GM21526 (cell line): ENCODE results near the gene IGFBP6.

Experiments used
- ATAC-seq: cut with Tn5 transposase; IDR thresholded peaks from one replicate; pipeline ENCODE4 v1.9.1; 2021; ENCODE audit warnings: moderate library complexity; ENCODE audit not compliant: unreplicated experiment, low FRiP score

IGFBP6 gene, protein sequence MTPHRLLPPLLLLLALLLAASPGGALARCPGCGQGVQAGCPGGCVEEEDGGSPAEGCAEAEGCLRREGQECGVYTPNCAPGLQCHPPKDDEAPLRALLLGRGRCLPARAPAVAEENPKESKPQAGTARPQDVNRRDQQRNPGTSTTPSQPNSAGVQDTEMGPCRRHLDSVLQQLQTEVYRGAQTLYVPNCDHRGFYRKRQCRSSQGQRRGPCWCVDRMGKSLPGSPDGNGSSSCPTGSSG

DNA sequence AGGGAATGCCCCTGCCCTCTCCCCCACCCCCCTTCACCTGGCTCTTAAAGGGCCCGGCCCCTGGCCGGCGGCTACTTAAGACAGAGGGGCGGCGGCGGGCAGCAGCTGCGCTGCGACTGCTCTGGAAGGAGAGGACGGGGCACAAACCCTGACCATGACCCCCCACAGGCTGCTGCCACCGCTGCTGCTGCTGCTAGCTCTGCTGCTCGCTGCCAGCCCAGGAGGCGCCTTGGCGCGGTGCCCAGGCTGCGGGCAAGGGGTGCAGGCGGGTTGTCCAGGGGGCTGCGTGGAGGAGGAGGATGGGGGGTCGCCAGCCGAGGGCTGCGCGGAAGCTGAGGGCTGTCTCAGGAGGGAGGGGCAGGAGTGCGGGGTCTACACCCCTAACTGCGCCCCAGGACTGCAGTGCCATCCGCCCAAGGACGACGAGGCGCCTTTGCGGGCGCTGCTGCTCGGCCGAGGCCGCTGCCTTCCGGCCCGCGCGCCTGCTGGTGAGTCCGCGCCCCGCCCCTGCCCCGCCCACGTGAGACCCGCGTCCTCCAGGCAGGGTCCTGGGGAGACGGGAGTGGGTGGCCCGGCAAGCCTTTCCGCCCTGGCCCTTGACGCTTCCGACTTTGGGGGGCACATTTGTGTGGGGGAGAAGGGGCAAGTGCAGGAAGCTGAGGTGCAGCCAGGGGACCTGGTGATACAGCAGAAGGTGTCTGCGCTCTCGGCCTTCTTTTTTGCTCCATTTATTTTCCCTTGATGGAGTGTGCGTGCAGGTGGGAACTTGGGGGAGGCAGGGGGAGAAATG, at the start of gene IGFBP6:
Gene IGFBP6, plus strand, starts transcription at position 104 of the 790 bp plus-strand sequence. Its CDS starts 51 bp downstream, at position 155.
- no peak for ATAC-seq

DNA sequence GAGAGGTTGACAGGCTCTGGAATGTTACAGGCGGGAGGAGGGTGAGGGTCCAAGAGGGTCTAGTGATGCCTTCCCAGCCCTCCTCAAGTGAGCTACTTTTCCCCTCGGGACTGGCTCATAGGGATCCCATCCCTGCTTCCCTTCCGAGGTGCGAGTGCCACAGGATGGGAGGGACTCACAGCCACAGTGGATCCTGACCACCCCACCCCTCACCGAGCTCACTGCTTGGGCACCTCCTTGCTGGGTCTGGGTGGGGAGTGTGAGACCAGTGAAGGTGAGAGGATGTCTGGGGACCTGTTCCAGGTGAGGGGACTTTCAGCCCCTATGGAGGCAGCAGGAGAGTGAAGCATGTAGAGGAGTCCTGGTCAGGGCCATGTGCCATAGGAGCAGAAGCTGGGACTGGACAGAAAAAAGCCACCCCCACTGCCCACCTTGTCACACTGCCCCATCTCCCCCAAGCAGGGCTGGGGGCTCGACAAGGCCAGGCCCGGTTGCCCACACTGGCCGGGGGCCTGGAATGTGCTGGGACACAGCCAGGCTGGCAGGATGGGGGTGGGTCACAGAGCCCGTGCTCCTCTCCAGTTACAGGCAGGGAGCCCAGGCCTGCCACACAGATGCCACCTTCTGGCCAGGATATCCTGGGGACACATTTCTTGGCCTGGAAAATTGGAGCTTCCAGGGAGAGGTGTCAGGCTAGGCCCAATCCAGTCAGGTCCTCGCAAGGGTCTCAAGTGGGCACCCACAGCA, 49.3 kb upstream of the IGFBP6 start:
- ATAC-seq, result no peak

DNA sequence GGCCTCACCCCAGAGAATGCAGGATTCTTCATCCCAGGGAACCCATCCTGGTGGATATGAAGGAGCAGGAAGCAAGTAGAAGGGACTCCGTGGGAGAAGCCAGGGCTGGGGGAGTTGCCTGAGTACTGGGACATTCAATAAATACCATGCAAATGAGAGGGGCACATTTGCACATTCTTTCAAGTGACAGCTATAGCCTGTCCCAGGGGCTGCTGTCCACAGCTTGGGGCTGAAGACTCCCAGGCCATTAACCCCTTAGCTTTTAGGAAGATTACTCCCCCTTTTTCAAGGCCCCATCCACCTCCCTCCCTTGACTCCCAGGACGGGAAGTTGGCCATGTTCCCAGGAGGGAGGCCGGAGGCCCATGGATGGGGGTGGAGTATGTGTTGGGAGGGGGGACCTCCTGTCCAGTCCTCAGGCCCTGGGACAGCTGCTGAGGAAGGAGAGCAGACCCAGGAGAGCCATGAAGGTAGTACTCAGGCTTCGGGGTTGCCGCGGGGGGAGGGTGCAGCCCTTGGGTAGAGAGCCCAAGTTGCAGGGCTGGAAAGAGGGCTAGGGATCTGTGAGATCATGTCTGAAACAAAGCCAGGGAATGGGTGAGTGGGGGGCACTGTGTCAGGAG, 48.6 kb upstream of the IGFBP6 start:
- ATAC-seq, result no peak

DNA sequence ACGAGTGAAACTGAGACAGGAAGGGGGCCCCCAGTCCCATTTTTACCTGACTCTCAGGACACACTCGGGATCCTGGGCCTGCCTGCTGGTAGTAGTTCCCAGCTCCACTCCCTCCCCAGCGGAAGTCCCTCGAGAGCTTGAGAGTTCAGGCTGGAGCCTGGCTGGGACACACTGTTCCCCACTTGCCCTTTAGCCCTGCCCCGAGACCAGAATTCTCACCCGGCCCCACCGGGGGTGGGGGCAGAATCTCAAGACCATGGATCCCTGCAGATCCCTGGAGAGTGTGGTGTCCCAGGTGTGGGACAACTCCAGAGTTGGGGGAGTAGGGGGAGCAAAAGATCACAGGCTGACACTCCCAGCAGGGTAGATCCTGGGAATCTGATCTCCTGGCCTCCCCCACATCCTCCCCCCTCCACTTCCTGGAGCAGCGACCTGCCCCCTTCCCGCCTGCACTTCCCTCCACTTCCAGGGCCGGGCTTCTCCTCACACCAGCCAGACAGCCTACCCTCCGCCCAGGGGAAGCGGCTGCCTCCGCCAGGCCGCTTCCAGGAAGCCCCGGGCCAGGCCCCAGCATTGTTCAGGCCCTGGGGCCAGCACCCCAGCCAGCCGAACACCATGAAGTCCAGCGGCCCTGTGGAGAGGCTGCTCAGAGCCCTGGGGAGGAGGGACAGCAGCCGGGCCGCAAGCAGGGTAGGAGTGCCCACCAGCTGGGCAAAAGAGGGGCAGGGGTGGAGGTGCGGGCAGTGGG, 47.7 kb upstream of the IGFBP6 start, which contains the start of gene TNS2:
Gene TNS2, plus strand, starts transcription at position 495 of the 748 bp plus-strand sequence. Its CDS starts 121 bp downstream, at position 616.
- ATAC-seq, result no peak

DNA sequence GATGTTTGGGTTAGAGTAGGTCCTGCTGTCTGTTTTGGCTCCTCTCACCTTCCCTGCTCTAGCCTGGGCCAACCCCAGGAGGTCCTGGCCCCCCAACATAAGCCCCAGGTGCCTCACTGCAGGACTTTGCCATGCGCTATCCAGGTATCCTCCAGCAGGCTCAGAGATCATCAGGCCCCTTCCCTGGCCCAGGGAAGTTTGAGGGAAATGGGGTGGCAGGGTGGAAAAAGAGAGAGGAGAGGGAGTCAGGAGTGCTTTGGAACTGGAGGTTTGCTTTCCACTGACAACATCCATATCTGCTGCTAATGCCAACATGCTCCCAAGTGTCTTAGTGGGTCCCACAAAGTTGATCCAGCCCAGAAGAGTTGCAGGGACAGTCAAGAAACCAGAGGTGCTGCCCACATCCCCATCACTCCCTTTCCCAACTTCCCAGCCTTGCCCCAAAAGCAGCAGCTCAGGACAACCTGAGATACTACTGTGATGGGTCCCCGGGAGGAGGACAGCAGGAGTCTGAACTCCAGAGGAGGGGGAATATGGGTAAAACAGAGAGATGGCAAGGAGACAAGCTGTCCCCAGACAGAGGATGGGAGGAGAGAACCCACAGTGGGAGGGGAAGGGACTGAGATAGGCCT, 46.9 kb upstream of the IGFBP6 start:
- no peak for ATAC-seq

DNA sequence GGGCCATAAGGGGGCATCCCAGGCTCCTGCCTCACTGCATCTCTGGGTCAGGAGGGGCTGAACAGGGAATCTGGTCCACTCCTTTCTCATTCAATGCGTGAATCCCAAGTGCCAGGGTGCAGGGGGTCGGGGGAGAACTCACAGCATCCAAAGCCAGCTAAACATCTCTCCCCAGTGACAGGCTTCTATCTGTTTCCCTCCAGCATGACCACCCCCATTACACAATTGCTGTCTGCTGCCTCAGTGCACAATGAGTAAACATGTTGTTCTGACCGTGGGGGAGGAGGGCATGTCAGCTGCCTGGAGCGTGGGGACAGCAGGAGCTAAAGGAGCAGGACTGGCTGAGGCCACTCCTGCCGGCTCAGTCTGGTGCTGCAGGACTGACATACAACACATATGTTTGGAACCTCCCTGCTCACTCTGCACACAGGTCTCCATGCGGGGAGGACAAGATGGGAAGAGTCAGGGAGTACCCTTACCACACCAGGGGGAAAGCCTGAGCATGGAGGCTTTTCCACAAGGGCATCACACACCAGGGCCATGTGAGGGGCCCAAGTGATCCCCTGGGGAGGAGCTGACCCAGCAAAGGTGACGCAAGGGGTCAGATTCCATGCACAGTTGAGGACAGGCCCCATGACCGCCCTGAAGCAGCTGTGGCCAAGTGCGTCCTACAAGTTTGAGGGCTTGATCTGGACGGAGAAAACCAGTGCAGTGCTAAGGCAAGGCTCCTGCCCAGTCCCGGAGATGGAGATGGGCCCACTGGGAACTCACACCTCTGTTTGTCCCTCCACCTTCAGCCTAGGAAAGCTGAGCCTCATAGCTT, 46.2 kb upstream of the IGFBP6 start:
- no peak for ATAC-seq

DNA sequence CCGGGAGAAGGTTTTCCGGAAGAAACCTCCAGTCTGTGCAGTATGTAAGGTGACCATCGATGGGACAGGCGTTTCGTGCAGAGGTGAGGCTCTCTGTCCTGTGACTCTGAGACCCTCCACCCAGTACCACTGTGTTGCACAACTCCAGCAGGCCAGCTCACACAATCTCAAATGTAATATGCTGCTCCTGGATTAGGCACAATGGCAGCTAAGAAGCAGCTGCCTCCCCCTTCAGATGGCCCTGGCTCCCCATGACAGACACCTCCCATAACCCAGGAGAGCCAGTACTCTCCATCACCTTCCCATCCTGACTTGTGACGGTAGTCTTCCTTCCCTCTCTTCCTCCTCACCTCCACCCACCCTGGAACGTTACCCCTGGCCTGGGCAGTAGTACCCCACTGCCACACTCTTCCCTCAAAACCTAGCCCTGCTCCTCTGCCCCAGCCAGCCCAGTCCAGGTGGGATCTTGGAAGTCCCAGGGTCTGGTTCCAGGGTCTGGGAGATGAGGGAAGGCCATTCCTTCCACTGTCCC, 45.5 kb upstream of the IGFBP6 start:
- no peak for ATAC-seq

DNA sequence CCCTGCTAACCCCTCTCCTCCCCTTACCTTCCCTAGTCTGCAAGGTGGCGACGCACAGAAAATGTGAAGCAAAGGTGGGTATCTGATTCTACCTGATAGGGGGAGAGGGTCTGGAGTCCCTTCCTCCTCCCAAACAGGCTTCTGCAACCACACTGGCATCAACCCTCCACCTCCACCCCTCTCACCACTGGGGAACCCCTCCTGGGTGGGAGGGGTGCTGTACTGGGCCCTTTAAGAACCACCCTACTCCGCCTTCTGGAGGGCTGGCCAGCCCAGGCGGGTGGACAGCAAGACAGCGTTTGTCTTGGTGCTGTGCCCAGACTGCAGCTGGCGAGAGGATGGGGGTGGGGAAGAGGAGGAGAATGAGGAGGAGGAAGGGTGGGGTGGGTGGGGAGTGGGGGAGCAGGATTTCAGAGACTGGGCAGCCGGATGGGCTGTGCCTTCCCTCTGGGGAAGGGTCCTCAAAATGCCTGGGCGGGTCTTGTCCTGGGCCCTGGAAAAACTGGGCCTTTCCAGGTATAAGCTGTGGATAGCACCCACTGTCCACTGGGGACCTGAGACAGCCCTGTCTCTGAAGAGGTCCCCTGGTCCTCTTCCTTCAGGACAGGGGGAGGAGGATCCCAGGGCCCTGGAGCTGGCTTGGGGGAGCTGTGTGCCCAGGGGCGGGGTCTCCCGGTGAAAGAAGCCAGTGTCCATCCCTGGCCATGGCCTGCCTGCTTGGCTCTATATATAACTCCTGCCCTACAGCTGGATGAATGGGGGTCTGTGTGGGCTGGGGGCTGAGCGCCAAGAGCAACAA, 44.8 kb upstream of the IGFBP6 start:
- ATAC-seq, result no peak

DNA sequence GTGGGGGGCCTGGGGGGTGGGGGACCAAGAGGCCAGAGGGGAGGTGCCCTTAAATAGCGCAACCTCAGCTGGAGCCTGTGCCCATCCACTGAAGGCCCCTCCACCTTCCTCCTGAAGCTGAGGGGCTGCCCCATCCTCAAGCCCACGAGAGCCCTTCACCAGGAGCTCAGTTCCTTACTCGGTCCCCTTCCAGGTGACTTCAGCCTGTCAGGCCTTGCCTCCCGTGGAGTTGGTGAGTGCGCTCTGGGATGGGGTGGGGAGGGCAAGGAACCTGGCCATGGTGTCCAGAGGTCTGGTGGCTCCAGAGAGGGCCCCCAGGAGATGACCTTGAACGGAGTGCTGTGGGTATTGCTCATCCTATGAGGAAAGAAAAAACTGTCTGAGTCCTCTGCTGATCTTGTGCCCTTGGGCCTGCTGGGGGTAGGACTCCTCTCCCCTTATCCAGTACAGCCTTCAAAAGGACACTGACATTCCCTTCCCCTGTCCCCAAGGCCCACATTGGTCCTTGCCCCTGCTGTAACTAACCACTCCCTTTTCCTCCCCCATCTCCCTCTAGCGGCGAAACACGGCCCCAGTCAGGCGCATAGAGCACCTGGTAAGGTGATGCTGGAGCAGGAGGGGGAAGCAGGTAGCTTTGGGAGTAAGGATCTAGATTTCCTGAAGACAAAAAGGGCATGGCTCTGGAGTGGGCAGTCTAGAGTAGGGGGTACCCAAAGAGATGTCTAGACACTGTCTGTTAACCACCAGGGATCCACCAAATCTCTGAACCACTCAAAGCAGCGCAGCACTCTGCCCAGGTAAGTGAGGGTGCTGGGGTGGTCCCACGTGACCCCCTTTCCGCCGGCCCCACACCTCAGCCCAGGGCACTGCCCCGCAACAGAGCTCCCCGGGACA, 44.0 kb upstream of the IGFBP6 start:
- ATAC-seq, result no peak

DNA sequence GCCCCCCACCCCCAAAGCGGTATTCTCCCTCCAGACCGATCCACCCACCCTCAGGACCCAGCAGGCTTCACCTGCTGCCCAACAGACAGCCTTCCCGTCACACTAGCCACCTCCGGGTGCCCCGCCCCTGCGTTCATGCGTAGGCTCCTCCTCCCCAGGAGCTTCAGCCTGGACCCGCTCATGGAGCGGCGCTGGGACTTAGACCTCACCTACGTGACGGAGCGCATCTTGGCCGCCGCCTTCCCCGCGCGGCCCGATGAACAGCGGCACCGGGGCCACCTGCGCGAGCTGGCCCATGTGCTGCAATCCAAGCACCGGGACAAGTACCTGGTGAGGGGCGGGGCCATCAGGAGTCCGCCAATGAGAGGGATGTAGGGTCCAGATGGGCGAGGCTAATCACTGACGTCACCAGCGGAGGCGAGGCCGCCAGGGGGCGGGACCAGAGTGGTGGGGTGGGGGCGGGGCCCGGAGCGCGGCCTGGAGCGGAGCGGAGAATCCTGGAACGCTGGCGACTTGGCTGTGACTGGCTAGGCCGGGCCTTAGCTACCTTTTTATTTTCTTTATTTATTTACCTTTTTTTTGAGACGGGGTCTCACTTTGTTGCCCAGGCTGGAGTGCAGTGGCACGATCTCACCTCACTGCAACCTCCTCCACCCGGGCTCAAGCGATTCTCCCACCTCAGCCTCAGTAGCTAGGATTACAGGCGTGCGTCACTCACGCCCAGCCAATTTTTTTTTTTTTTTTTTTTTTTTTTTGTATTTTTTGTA, 43.2 kb upstream of the IGFBP6 start:
- ATAC-seq, result peak; percentile 74

DNA sequence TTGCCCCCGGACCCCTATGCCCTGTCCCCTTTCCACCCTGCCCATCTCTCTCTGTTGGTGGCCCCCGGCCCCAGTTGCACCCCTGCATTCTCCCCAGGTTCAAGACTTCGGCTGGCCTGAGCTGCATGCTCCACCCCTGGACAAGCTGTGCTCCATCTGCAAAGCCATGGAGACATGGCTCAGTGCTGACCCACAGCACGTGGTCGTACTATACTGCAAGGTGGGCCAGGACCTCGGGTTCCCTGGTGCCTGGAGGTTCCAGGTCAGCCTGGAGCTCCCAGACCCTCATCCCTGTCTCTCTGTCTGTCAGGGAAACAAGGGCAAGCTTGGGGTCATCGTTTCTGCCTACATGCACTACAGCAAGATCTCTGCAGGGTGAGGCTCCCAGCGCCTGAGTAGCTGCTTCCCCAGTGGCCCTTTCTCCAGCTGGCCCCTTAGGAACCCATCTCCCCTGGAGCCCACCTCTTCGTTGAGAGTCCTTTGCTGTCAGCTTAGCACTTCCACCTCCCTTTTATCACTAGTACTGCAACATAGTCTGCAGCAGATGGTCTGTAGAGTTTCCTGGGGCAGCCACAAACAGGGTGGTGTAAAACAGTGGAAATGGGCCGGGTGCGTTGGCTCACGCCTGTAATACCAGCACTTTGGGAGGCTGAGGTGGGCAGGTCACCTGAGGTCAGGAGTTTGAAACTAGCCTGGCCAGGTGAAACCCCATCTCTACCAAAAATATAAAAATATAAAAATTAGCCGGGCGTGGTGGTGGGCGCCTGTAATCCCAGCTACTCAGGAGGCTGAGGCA, 41.8 kb upstream of the IGFBP6 start:
- ATAC-seq, result no peak

DNA sequence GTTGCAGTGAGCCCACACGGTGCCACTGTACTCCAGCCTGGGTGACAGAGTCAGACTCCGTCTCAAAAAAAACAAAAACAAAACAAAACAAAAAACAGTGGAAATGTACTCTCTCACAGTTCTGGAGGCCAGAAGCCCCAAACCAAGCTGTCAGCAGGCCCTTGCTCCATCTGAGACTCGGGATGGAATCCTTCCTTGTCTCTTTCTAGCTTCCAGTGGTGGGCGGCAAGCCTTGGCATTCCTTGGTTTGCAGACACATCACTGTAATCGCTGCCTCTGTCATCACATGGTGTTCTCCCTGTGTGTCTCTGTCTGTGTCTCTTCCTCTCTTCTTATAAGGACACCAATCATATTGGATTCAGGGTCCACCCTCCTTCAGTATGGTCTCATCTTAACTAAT, 41.2 kb upstream of the IGFBP6 start:
- no peak for ATAC-seq

DNA sequence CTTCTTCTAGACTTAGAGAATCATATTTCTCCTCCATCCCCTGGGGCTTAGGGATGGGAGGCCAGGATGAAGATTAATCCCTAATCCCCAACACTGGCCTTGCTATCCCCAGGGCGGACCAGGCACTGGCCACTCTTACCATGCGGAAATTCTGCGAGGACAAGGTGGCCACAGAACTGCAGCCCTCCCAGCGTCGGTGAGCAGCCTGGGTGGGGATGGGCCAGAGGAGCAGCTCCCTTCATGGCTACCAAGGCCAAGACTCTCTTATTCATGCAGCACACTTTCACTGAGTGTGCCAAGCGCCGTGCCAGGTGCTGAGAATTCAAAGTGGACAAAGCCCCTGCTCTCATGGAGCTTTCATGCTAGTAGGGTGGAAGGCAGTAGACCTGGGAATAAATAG, 40.6 kb upstream of the IGFBP6 start:
- no peak for ATAC-seq

DNA sequence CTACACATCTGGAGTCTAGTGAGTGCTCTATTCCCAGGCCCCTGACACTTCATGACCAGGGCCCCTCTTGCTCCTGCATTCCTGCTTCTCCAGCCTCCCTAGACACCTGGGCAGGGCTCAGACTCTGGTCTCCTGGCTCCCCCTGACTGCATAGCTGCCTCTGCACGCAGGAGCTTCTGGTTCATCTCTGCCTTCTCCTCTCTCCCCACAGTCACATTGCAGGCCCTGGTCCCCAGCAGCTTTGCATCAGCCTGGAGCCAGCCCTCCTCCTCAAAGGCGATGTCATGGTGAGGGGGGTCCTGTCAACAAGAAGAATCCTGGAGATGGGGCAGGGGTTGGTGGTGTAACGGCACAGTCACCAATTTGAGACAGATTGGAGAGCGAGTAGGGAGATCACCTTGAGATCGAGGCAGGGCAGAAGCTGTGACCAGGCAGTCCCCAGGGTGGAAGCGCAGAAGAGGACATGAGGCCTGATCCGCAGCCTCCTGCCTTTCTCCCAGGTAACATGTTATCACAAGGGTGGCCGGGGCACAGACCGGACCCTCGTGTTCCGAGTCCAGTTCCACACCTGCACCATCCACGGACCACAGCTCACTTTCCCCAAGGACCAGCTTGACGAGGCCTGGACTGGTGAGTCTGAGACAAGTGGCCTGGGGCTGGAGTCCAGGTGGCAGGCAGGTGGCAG, 39.5 kb upstream of the IGFBP6 start:
- no peak for ATAC-seq
